Prostate gland (tissue), 2 donors: ENCODE measurements around the gene ASIC4. TPM values are rescaled to one million over a fixed set of nuclear protein-coding genes. Genes with fewer than 3 reads are reported as not detected.

ENCODE experiments used
- DNase-seq: peaks from one replicate; pipeline ENCODE4 v3.0.0-alpha.2; 2019; ENCODE audit warnings: low spot score
- H3K27ac ChIP-seq, 2 donors: fragments of 200-600 bp; sonication (generic); 2 replicates each; pipeline ENCODE4 v1.5.1; 2017 to 2019
- H3K27me3 ChIP-seq: fragments of 200-600 bp; sonication (generic); replicated peaks from 2 replicates; pipeline ENCODE4 v1.5.1; 2019; ENCODE audit not compliant: insufficient read depth
- H3K36me3 ChIP-seq, 2 donors: fragments of 200-600 bp; sonication (generic); 1 replicate in 1 of 2; 2 replicates in 1 of 2; pipeline versions ENCODE4 v1.5.1 to v1.8.1; 2017 to 2019
- H3K4me1 ChIP-seq: fragments of 200-600 bp; sonication (generic); replicated peaks from 2 replicates; pipeline ENCODE4 v1.5.1; 2019
- H3K4me3 ChIP-seq, 2 donors: fragments of 200-600 bp; sonication (generic); 2 replicates each; pipeline ENCODE4 v1.5.1; 2017 to 2019
- H3K9me3 ChIP-seq: fragments of 200-600 bp; sonication (generic); 2 replicates; pipeline ENCODE4 v1.5.1; 2017
- POLR2A ChIP-seq: fragments of 450-650 bp; IDR thresholded peaks from one replicate; pipeline ENCODE4 v1.6.1; 2016; ENCODE audit warnings: antibody characterized with exemption, mild to moderate bottlenecking
- POLR2AphosphoS5 ChIP-seq: sonication (generic); formaldehyde crosslinking; IDR thresholded peaks from one replicate; pipeline ENCODE4 v1.6.1; 2017; ENCODE audit warnings: antibody characterized with exemption
- WGBS: methylation state at CpG from one replicate; pipeline ENCODE4 v1.1.5; 2018; 5-methylcytosine and 5-hydroxymethylcytosine counted together
- intact Hi-C: fragments of 100-400 bp; cut with DNase I; formaldehyde crosslinking; loops from one replicate; pipeline ENCODE4 v1.14.2; 2022
- total RNA-seq, 2 donors: library from RNA; depleted of rRNA; stranded (reverse); fragments of >200 nt; gene quantifications; one replicate each; pipeline ENCODE4 v1.1.0, GENCODE V29; 2016
- TF ChIP-seq, protein P1 (sequence below), 4 experiments: fragments of 200-600 bp in 2 of 4; fragments of 450-650 bp in 2 of 4; sonication (generic) in 2 of 4; IDR thresholded peaks; 1 replicate in 3 of 4; 2 replicates in 1 of 4; pipeline ENCODE4 v1.5.1; 2016 to 2019; ENCODE audit warnings: antibody characterized with exemption in 4 of 4, mild to moderate bottlenecking in 2 of 4, moderate library complexity in 2 of 4

Gene ASIC4
- total RNA-seq, 2 donors from 2014 or later: 0.09 to 0.45 TPM

DNA sequence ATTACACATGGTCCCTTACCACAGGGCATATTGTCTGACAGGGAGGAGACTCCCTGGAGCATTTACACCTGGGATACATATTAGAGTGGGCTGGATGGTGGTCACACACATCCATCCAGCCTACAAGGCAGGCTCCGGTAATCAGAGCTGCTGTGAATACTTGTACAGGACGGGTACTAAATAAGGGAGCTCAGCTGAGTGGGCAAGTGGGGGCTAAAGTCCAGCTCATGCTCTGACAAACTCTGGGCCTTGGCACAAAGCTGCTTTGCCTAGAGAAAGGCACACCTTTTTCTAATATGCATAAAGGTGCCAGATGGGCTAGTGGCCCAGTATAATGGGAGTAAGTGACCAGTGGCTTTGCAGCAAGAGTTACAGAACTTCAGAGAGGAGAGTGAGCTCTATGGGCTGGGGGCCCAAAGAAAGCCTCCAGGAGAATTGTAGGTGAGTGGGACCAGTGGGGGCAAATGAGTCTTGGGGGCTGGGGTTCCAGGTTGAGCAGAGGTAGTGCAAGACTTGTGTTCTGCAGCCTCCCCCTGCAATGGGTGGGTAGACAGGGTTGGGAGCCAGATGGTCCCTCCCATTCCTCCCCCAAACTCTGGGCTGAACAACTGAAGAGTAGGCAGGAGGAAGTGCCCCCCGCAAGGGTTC is 31.1 kb downstream of the ASIC4 start:
- no peak for TF ChIP-seq POLR2AphosphoS5
- TF ChIP-seq POLR2A: no peak
- TF ChIP-seq, protein P1, sequence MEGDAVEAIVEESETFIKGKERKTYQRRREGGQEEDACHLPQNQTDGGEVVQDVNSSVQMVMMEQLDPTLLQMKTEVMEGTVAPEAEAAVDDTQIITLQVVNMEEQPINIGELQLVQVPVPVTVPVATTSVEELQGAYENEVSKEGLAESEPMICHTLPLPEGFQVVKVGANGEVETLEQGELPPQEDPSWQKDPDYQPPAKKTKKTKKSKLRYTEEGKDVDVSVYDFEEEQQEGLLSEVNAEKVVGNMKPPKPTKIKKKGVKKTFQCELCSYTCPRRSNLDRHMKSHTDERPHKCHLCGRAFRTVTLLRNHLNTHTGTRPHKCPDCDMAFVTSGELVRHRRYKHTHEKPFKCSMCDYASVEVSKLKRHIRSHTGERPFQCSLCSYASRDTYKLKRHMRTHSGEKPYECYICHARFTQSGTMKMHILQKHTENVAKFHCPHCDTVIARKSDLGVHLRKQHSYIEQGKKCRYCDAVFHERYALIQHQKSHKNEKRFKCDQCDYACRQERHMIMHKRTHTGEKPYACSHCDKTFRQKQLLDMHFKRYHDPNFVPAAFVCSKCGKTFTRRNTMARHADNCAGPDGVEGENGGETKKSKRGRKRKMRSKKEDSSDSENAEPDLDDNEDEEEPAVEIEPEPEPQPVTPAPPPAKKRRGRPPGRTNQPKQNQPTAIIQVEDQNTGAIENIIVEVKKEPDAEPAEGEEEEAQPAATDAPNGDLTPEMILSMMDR (IDR thresholded peaks at IDR 0.05): no peak
- DNase-seq: no peak
- peaks cover under 1 to 6% of the 10 kb centered on the region in 2 donors for H3K36me3 ChIP-seq
- WGBS: 86% methylated on average over 3 of the region's 3 CpGs
- no peaks in the 10 kb centered on the region for H3K9me3 ChIP-seq
- H3K27me3 ChIP-seq: no peaks in the 10 kb centered on the region
- H3K4me1 ChIP-seq: peaks cover 11% of the 10 kb centered on the region
- intact Hi-C loops: no loop called here
- no peak overlapping the region for H3K4me3 ChIP-seq
- H3K27ac ChIP-seq: no peak overlapping the region

DNA sequence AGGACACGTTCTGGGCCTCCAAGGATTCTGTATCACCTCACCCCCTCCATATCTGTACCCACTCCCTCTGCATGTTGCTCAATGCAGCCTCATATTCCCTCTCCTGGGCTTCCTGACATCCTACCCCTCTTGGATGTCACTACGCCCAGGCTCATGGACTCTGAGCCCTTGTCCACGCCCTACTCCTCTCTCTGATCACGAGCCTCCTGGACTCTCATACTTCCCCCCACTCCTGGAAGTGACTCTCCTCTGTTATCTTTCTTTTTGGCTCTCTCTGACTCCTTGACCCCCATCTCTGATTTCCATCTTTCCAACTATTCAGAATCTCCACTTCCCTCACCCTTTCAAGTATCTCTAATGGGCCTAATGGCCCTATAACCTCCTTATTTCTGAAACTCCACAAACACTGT is 31.7 kb downstream of the ASIC4 start:
- intact Hi-C loops: no loop called here
- H3K27me3 ChIP-seq: no peaks in the 10 kb centered on the region
- peaks cover 11% of the 10 kb centered on the region for H3K4me1 ChIP-seq
- H3K4me3 ChIP-seq: no peak overlapping the region
- no peaks in the 10 kb centered on the region for H3K9me3 ChIP-seq
- H3K36me3 ChIP-seq: peaks cover 0 to under 1% of the 10 kb centered on the region in 2 donors
- TF ChIP-seq POLR2AphosphoS5 (no peak), POLR2A (no peak)
- TF ChIP-seq, protein P1 (IDR thresholded peaks at IDR 0.05): no peak
- H3K27ac ChIP-seq: no peak overlapping the region
- DNase-seq: no peak
- WGBS: 77% methylated on average over 4 of the region's 4 CpGs

DNA sequence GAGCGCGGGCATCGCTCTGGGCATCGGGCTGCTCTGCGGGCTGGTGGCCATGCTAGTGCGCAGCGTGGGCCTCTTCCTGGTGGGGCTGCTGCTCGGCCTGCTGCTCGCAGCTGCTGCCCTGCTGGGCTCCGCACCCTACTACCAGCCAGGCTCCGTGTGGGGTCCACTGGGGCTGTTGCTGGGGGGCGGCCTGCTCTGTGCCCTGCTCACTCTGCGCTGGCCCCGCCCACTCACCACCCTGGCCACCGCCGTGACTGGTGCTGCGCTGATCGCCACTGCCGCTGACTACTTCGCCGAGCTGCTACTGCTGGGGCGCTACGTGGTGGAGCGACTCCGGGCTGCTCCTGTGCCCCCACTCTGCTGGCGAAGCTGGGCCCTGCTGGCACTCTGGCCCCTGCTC is 33.3 kb downstream of the ASIC4 start:
- Histone ChIP-seq H3K9me3 (no peaks in the 10 kb centered on the region), H3K4me3 (no peak overlapping the region), H3K36me3 (no peaks in the 10 kb centered on the region), H3K4me1 (peaks cover 10% of the 10 kb centered on the region), H3K27ac (no peak overlapping the region), H3K27me3 (no peaks in the 10 kb centered on the region)
- DNase-seq: no peak
- 97% methylated on average over 25 of the region's 26 CpGs for WGBS
- intact Hi-C loops: no loop called here
- TF ChIP-seq POLR2A (no peak), POLR2AphosphoS5 (no peak)
- TF ChIP-seq, protein P1 (IDR thresholded peaks at IDR 0.05): no peak

DNA sequence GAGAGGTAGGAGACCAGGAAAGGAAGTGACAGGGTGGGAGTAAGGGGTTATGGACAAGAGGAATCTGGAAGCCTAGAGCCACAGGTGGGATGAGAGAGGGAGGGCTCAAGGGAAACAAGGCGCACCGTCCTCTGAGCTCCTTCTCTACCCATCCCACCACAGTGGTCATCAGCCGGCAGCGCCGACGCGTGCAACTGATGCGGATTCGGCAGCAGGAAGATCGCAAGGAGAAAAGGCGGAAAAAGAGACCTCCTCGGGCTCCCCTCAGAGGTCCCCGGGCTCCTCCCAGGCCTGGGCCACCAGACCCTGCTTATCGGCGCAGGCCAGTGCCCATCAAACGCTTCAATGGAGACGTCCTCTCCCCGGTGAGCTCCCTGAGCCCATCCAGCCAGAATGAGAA is 34.7 kb downstream of the ASIC4 start:
- H3K4me3 ChIP-seq: no peak overlapping the region
- WGBS: 92% methylated on average over 18 of the region's 18 CpGs
- H3K9me3 ChIP-seq: no peaks in the 10 kb centered on the region
- intact Hi-C loops: no loop called here
- no peaks in the 10 kb centered on the region for H3K36me3 ChIP-seq
- DNase-seq: no peak
- no peaks in the 10 kb centered on the region for H3K27me3 ChIP-seq
- TF ChIP-seq POLR2AphosphoS5 (no peak), POLR2A (no peak)
- TF ChIP-seq, protein P1 (IDR thresholded peaks at IDR 0.05): no peak
- H3K4me1 ChIP-seq: peaks cover 15% of the 10 kb centered on the region
- H3K27ac ChIP-seq: no peak overlapping the region

DNA sequence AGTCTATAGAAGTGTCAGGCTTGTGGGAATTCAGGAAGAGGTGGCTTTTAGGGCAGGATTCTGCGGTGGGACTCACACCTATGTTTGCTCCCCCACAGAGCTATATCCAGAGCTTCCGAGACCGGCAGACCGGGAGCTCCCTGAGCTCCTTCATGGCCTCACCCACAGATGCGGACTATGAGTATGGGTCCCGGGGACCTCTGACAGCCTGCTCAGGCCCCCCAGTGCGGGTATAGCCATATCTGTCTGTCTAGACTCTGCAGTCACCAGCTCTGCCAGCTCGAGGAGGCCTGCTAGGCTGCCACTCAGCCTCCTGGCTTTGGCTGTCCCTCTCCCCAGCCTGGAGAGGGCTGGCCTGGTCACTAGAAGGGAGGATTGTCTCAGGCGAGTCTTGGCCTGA is 35.3 kb downstream of the ASIC4 start:
- no peaks in the 10 kb centered on the region for H3K9me3 ChIP-seq
- H3K36me3 ChIP-seq: no peaks in the 10 kb centered on the region
- H3K4me1 ChIP-seq: peaks cover 12% of the 10 kb centered on the region
- H3K27ac ChIP-seq: no peak overlapping the region
- no peak overlapping the region for H3K4me3 ChIP-seq
- no peak for DNase-seq
- TF ChIP-seq POLR2AphosphoS5: no peak
- TF ChIP-seq, protein P1 (IDR thresholded peaks at IDR 0.05): no peak
- no peak for TF ChIP-seq POLR2A
- 89% methylated on average over 9 of the region's 9 CpGs for WGBS
- intact Hi-C loops: no loop called here
- no peaks in the 10 kb centered on the region for H3K27me3 ChIP-seq
